Kidney (tissue), 14 donors: ENCODE data around the gene RGS3. TPM values are rescaled to one million over a fixed set of nuclear protein-coding genes. Genes with fewer than 3 reads are reported as not detected.

ENCODE experiments used
- DNase-seq, 5 donors: peaks; one replicate each; pipeline ENCODE4 v3.0.0-alpha.2; 2013 to 2020
- FAIRE-seq: peaks from 2 replicates; lab custom pipeline; 2012; peaks lifted over from hg19 to GRCh38; lab: Jason Lieb, UNC
- H3K27ac ChIP-seq, 2 donors: one replicate each; pipeline ENCODE4 v1.7.0; 2013; ENCODE audit warnings: low read depth in 2 of 2, low read length in 2 of 2, inconsistent platforms in 1 of 2
- H3K27me3 ChIP-seq: one replicate; pipeline ENCODE4 v1.7.1; 2013; ENCODE audit warnings: low read length, inconsistent platforms; ENCODE audit not compliant: control insufficient read depth, insufficient read depth
- H3K36me3 ChIP-seq, 3 donors: one replicate each; pipeline versions ENCODE4 v1.7.0 to v1.7.1; 2013; ENCODE audit warnings: low read length in 3 of 3, control low read depth in 1 of 3, inconsistent platforms in 1 of 3; ENCODE audit not compliant: insufficient read depth in 3 of 3, control insufficient read depth in 2 of 3
- H3K4me1 ChIP-seq, 3 donors: one replicate each; pipeline versions ENCODE4 v1.7.0 to v1.7.1; 2013; ENCODE audit warnings: low read length in 3 of 3, inconsistent platforms in 1 of 3, low read depth in 1 of 3; ENCODE audit not compliant: control insufficient read depth in 2 of 3, insufficient read depth in 2 of 3
- H3K4me3 ChIP-seq, 3 donors: one replicate each; pipeline versions ENCODE4 v1.7.0 to v1.8.1; 2013; ENCODE audit warnings: low read length in 3 of 3, control low read depth in 1 of 3, inconsistent platforms in 1 of 3
- H3K9ac ChIP-seq, 3 donors: one replicate each; pipeline versions ENCODE4 v1.7.0 to v1.7.1; 2013; ENCODE audit warnings: low read length in 3 of 3, control low read depth in 1 of 3, inconsistent platforms in 1 of 3
- H3K9me3 ChIP-seq, 3 donors: one replicate each; pipeline versions ENCODE4 v1.7.0 to v1.7.1; 2013; ENCODE audit warnings: low read length in 3 of 3, control low read depth in 1 of 3, inconsistent platforms in 1 of 3; ENCODE audit not compliant: control insufficient read depth in 2 of 3, insufficient read depth in 1 of 3
- intact Hi-C: fragments of 100-400 bp; cut with DNase I; formaldehyde crosslinking; loops from one replicate; pipeline ENCODE4 v1.11.1; 2022
- polyA plus RNA-seq: library from polyadenylated mRNA; stranded (reverse); fragments of 350-450 nt; fragmentation: Illumina TruSeq; extraction: RNeasy Lipid Tissue Mini Kit (QIAGEN cat#74804); gene quantifications from one replicate; pipeline ENCODE4 v1.2.3, GENCODE V29; 2014; ENCODE audit warnings: low read depth, low replicate concordance; ENCODE audit not compliant: insufficient read depth
- total RNA-seq: library from RNA; stranded (reverse); fragmentation: NEBNext Ultra II Directional; extraction: Animal tissue kit (Norgen Biotek cat#: 25700); gene quantifications from one replicate; pipeline ENCODE4 v1.2.1, GENCODE V29; 2021
- TF ChIP-seq, protein P1 (sequence below): IDR thresholded peaks from 3 replicates; pipeline ENCODE4 v1.5.1; 2012; ENCODE audit warnings: mild to moderate bottlenecking, moderate library complexity, borderline replicate concordance; ENCODE audit not compliant: insufficient read depth; ENCODE audit errors: extremely low read depth
- donor health status: control.
- donor health status: control.
- donor health status: control.
- donor health status: control.
- donor health status: control.
- donor health status: DM: yes; HTN: yes; CAD: no.
- donor health status: Normal renal cell carcinoma (clear cell type).

The RGS3 gene
- total and polyA plus RNA-seq, 2 donors from 2014 or later = 114 to 137 TPM

DNA sequence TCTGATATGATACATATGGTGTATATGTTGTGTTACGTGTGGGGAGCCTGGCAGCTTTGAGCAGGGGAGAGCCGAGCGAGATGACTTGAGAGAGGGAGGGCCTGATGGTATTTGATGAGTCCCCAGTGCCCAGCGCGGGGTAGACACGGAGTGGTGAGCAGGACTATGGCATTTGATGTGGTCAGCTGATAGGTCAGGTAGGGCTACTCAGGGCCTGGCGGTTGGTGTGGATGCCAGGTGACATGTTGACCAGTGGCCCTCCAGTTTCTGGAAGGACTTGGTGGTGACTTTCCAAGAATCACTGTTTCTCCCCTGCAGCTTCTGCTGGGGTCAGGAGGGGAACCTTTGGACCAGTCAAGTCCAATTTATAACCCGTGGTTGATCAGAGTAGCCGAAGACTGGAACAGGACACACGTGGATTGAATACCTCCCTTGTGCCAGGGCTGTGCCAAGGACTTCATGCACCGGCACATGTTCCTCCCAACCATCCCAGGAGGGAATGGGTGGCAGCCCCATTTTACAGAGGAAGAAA is 148.8 kb downstream of the RGS3 start:
- H3K9me3 ChIP-seq = no peaks in the 10 kb centered on the region
- intact Hi-C loops = no loop called here
- DNase-seq = peak in 1 of 5 donors; percentile 48
- H3K36me3 ChIP-seq = no peaks in the 10 kb centered on the region
- TF ChIP-seq, protein P1, sequence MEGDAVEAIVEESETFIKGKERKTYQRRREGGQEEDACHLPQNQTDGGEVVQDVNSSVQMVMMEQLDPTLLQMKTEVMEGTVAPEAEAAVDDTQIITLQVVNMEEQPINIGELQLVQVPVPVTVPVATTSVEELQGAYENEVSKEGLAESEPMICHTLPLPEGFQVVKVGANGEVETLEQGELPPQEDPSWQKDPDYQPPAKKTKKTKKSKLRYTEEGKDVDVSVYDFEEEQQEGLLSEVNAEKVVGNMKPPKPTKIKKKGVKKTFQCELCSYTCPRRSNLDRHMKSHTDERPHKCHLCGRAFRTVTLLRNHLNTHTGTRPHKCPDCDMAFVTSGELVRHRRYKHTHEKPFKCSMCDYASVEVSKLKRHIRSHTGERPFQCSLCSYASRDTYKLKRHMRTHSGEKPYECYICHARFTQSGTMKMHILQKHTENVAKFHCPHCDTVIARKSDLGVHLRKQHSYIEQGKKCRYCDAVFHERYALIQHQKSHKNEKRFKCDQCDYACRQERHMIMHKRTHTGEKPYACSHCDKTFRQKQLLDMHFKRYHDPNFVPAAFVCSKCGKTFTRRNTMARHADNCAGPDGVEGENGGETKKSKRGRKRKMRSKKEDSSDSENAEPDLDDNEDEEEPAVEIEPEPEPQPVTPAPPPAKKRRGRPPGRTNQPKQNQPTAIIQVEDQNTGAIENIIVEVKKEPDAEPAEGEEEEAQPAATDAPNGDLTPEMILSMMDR = no peak
- no peaks in the 10 kb centered on the region for H3K27me3 ChIP-seq
- FAIRE-seq = no peak
- no peak overlapping the region for H3K4me3 ChIP-seq
- H3K27ac ChIP-seq = peak overlapping the region; percentile 77 to 89
- H3K9ac ChIP-seq = no peak overlapping the region
- peaks cover 10 to 54% (median 48%) of the 10 kb centered on the region in 3 donors for H3K4me1 ChIP-seq

DNA sequence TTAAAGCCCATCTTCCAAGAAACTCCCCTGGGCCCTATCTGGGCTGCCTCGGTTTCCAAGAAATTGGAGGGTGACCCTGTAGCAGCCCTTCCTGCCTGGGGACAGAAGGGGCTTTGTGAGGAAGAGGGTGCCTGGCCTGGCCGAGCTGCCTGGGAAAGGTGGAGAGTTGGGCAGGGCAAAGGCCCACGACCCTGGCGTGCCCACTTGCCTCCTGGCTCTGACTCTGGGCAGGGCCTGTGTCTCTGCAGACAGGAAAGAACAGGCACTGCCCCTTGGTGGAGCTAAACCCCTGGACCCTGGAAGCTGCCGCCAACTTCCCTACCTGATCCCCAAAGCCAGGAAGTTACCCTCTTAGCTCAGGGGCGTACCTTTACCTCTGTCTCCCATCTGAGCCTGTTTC is 149.3 kb downstream of the RGS3 start:
- TF ChIP-seq, protein P1 = no peak
- DNase-seq = peak in 1 of 5 donors; percentile 73
- no peak for FAIRE-seq
- intact Hi-C loops = no loop called here
- H3K9me3 ChIP-seq = no peaks in the 10 kb centered on the region
- H3K4me3 ChIP-seq = no peak overlapping the region
- no peak overlapping the region for H3K27ac ChIP-seq
- H3K9ac ChIP-seq = no peak overlapping the region
- H3K27me3 ChIP-seq = no peaks in the 10 kb centered on the region
- H3K4me1 ChIP-seq = peaks cover 10 to 54% (median 48%) of the 10 kb centered on the region in 3 donors
- H3K36me3 ChIP-seq = no peaks in the 10 kb centered on the region

DNA sequence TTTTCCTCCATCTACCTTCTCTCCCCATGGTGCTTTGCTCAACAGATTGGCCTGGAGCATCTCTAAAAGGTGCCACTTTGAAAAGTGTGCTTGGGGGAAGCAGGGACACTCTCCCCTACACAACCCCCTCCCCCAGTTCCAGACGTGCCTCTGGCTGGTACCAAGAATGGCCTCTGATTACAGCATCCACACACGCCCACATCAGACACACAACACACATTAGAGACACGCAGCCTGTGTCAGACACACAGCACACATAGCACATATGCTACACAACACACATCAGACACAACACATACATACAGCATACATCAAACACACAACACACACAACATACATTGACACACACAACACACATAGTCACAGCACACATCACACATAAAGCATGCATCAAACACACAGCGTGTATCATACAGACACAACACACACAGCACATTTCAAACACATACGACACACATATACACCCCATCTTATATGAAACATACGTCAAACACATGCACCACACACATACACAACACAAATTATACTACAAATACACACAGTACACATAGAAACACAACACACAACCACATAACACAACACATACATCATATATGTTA is 150.4 kb downstream of the RGS3 start:
- Histone ChIP-seq H3K27me3 (no peaks in the 10 kb centered on the region), H3K9me3 (no peaks in the 10 kb centered on the region), H3K9ac (no peak overlapping the region), H3K4me1 (peaks cover 10 to 51% (median 48%) of the 10 kb centered on the region in 3 donors), H3K36me3 (no peaks in the 10 kb centered on the region), H3K4me3 (no peak overlapping the region), H3K27ac (no peak overlapping the region)
- intact Hi-C loops = no loop called here
- no peak for FAIRE-seq
- TF ChIP-seq, protein P1 = no peak
- no peak for DNase-seq
